ENCODE results near the gene ING2. TPM values are rescaled to one million over a fixed set of nuclear protein-coding genes. Genes with fewer than 3 reads are reported as not detected.
"Not testable (repeated sequence)": the region's sequence is repeated elsewhere in the genome, so short reads cannot be mapped to it uniquely, and the experiment has no call there.

Gene ING2
- total RNA-seq = 10 to 100 TPM; 17.4 to 18.0 TPM

- peak within 1 kb of the TSS; percentile 91 for H3K4me3 Mint-ChIP-seq
- H3K27me3 Mint-ChIP-seq = no peaks in the 10 kb centered on the region
- DNase-seq = no peak
- peaks cover 34% of the 10 kb centered on the region for H3K4me1 Mint-ChIP-seq
- peaks cover 3% of the 10 kb centered on the region for H3K36me3 Mint-ChIP-seq
- peak within 1 kb of the TSS; percentile 98 for H3K27ac Mint-ChIP-seq
- H3K9me3 Mint-ChIP-seq = no peaks in the 10 kb centered on the region
Observed at GRCh38 chr4:183504930-183505610, at the start of gene ING2. Gene ING2, plus strand, starts transcription at chr4:183505058. Its CDS starts 138 bp downstream, at chr4:183505196.

GRCh38 chr4:183455431-183456195 is 49.2 kb upstream of the ING2 start:
- H3K9me3 Mint-ChIP-seq = no peaks in the 10 kb centered on the region
- H3K27me3 Mint-ChIP-seq = no peaks in the 10 kb centered on the region
- peaks cover 15% of the 10 kb centered on the region for H3K4me1 Mint-ChIP-seq
- H3K36me3 Mint-ChIP-seq = peaks cover 8% of the 10 kb centered on the region
- H3K27ac Mint-ChIP-seq = peak overlapping the region; percentile 19
- H3K4me3 Mint-ChIP-seq = peak overlapping the region; percentile 19
- DNase-seq = no peak

GRCh38 chr4:183458005-183458404 is 46.9 kb upstream of the ING2 start:
- Mint-ChIP-seq H3K9me3 (no peaks in the 10 kb centered on the region), H3K36me3 (peaks cover 8% of the 10 kb centered on the region), H3K4me1 (peaks cover 15% of the 10 kb centered on the region), H3K27me3 (no peaks in the 10 kb centered on the region), H3K4me3 (no peak overlapping the region), H3K27ac (no peak overlapping the region)
- no peak for DNase-seq

- not testable (repeated sequence) for H3K4me3 Mint-ChIP-seq, H3K9me3 Mint-ChIP-seq, H3K27ac Mint-ChIP-seq, DNase-seq, H3K27me3 Mint-ChIP-seq, H3K36me3 Mint-ChIP-seq, H3K4me1 Mint-ChIP-seq
Observed at GRCh38 chr4:183463903-183464619, 40.8 kb upstream of the ING2 start.

DNA sequence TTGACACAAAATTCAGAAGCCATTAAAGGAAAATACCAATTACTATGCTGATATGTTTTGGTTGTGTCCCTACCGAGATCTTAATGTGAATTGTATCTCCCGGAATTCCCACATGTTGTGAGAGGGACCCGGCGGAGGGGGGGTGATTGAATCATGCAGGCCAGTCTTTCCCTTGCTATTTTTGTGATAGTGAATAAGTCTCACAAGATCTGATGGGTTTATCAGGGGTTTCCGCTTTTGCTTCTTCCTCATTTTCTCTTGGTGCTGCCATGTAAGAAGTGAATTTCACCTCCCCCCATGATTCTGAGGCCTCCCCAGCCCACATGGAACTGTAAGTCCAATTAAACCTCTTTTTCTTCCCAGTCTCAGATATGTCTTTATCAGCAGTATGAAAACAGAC is 39.0 kb upstream of the ING2 start:
- not testable (repeated sequence) for H3K27ac Mint-ChIP-seq, H3K36me3 Mint-ChIP-seq, H3K27me3 Mint-ChIP-seq, H3K9me3 Mint-ChIP-seq, H3K4me1 Mint-ChIP-seq, H3K4me3 Mint-ChIP-seq, DNase-seq

- Mint-ChIP-seq H3K9me3 (peaks cover 3% of the 10 kb centered on the region), H3K4me1 (peaks cover 1% of the 10 kb centered on the region), H3K4me3 (no peak overlapping the region), H3K27me3 (no peaks in the 10 kb centered on the region), H3K27ac (no peak overlapping the region), H3K36me3 (peaks cover 2% of the 10 kb centered on the region)
- no peak for DNase-seq
Observed at GRCh38 chr4:183467246-183467645, 37.6 kb upstream of the ING2 start.

DNA sequence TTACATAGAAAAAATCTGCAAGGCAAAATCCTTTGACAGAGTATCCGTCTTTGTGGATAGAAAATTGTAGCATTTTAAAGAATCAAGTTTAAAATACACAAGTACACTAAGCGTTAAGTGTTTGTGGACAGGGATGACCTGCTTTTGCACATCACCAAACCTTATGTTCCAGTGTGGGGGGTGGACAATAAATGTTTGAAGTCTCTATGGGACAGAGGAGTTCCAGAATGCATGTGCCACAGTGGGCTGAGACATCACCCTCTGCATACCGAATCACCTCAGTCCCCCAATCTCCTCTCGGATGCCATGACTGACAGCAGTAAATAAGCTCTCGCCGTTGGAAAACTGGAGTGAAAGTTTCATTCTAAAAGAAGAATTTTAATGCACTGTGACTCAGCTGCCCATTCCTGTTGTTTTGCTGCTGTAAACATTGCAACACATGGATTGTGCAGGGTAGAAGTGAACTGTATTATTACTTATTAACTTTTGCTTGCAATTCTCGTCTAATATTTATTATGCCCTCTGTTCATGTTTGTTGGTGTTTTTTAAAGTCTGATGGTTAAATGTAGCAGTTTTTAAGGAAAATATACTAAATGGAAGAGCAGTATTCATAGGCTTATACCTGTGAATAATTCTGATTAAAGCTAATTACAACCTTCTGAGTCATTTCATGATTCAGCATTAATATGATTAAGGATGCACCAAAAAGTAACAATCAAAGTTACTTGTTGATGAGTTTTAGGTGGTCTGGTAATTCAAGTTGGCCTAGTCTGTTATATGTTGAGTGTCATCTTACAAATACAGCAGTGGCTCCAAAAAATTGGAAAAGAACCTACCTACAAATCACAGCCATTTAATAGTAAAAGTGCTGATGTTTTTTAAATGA is 36.4 kb upstream of the ING2 start:
- no peaks in the 10 kb centered on the region for H3K27me3 Mint-ChIP-seq
- no peak overlapping the region for H3K4me3 Mint-ChIP-seq
- H3K9me3 Mint-ChIP-seq = peaks cover 3% of the 10 kb centered on the region
- DNase-seq = no peak
- H3K27ac Mint-ChIP-seq = no peak overlapping the region
- peaks cover 2% of the 10 kb centered on the region for H3K36me3 Mint-ChIP-seq
- peaks cover 4% of the 10 kb centered on the region for H3K4me1 Mint-ChIP-seq

GRCh38 chr4:183469285-183469684 is 35.6 kb upstream of the ING2 start:
- DNase-seq = no peak
- no peaks in the 10 kb centered on the region for H3K36me3 Mint-ChIP-seq
- H3K4me1 Mint-ChIP-seq = peaks cover 4% of the 10 kb centered on the region
- H3K27ac Mint-ChIP-seq = no peak overlapping the region
- no peaks in the 10 kb centered on the region for H3K27me3 Mint-ChIP-seq
- no peak overlapping the region for H3K4me3 Mint-ChIP-seq
- no peaks in the 10 kb centered on the region for H3K9me3 Mint-ChIP-seq

DNA sequence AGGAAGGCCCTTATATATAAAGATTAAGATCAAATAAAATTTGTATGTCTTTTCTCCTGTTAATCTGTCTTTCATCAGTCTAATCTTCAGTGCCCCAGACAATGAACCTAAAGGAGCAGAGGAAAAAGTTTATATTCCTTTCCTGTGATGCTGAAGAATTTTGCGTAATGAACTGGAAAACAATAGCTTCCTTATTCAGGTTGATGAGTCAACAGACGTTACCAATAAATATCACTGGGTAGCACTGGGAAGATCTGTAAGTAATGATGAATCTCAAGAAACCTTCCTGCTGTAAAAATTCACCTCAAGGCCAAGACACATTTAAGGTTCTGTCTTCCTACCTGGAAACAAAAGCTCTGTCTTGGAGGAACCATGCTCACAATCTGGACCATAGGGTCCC is 34.9 kb upstream of the ING2 start:
- no peak for DNase-seq
- H3K9me3 Mint-ChIP-seq = no peaks in the 10 kb centered on the region
- peaks cover 4% of the 10 kb centered on the region for H3K4me1 Mint-ChIP-seq
- H3K4me3 Mint-ChIP-seq = no peak overlapping the region
- no peaks in the 10 kb centered on the region for H3K27me3 Mint-ChIP-seq
- H3K27ac Mint-ChIP-seq = no peak overlapping the region
- H3K36me3 Mint-ChIP-seq = no peaks in the 10 kb centered on the region

GRCh38 chr4:183470821-183471220 is 34.0 kb upstream of the ING2 start:
- H3K4me3 Mint-ChIP-seq = no peak overlapping the region
- no peaks in the 10 kb centered on the region for H3K9me3 Mint-ChIP-seq
- no peaks in the 10 kb centered on the region for H3K36me3 Mint-ChIP-seq
- no peak for DNase-seq
- no peaks in the 10 kb centered on the region for H3K27me3 Mint-ChIP-seq
- peaks cover 4% of the 10 kb centered on the region for H3K4me1 Mint-ChIP-seq
- H3K27ac Mint-ChIP-seq = no peak overlapping the region

DNA sequence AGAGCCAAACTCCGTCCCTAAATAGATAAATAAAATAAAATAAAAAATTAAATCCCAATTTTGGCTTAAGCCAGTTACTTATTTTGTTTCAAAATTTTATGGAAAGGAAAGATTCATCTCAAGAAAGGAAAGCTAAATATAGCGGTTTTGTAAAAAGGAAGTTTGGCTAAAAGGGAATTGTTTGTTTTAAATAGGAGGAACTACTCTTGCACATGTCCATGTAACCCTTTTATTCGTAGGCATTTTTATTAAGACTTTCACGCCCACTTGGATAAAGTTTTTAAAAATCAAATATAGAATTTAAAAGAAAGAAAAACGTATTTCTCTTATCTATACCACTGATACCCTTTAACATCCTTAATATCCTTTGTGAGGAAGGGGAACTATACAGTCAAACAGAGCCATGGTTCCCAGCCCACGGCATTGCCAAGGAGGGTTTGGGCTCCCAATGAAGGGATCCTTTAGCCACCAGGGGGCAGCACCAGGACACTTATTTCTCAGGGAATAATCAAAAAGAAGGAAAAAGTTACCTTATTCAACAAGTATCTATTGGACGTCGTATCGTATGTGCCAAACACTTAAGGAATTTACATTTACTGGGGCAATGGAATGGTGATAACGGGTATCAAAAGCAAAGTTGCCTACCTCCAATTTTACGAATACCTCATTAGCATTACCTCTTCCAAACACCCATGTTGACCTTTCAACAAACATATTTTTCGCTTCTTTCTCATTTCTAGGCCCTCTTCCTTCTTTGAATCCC is 32.7 kb upstream of the ING2 start:
- H3K4me1 Mint-ChIP-seq = peaks cover 4% of the 10 kb centered on the region
- H3K4me3 Mint-ChIP-seq = no peak overlapping the region
- no peaks in the 10 kb centered on the region for H3K9me3 Mint-ChIP-seq
- H3K27ac Mint-ChIP-seq = no peak overlapping the region
- peak; percentile 61 for DNase-seq
- H3K27me3 Mint-ChIP-seq = no peaks in the 10 kb centered on the region
- H3K36me3 Mint-ChIP-seq = no peaks in the 10 kb centered on the region

DNA sequence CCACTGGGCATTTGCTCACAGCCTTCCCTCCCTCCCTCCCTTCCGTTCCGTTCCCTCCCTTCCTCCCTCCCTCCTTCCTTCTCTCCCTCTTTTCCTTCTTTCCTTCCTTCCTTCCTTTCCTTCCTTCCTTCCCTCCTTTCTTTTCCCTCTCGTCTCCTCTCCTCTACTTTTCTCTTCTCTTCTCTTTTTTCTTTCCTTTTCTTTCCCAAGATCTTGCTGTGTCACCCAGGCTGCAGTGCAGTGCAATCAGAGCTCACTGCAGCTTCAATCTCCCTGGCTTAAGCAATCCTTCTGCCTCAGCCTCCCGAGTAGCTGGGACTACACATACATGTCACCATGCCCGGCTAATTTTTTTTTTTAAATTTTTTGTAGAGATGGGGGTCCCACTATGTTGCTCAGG is 26.7 kb upstream of the ING2 start:
- Mint-ChIP-seq H3K36me3 (no peaks in the 10 kb centered on the region), H3K27me3 (no peaks in the 10 kb centered on the region), H3K27ac (no peak overlapping the region), H3K4me3 (no peak overlapping the region), H3K4me1 (no peaks in the 10 kb centered on the region), H3K9me3 (no peaks in the 10 kb centered on the region)
- DNase-seq = no peak

DNA sequence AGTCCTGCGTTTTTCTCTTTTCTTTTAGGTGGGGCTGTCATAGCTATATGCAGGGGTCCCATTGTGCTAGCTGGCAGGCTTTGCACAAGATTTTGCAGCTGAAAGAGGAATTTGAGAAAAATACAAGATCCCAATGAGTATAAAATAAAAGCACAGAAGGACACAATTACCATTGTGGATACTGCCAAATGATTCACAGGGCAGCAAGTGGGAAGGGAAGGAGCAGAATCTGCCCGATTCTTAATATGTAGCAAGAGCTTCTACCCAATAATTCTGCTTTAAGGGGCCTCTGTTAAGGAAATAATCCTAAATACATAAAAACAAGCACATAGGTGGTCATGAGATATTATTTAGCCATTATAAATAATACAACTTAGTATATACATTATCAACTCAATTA is 25.9 kb upstream of the ING2 start:
- no peaks in the 10 kb centered on the region for H3K27me3 Mint-ChIP-seq
- H3K9me3 Mint-ChIP-seq = no peaks in the 10 kb centered on the region
- no peak overlapping the region for H3K27ac Mint-ChIP-seq
- DNase-seq = no peak
- H3K4me1 Mint-ChIP-seq = no peaks in the 10 kb centered on the region
- H3K36me3 Mint-ChIP-seq = no peaks in the 10 kb centered on the region
- H3K4me3 Mint-ChIP-seq = no peak overlapping the region

GRCh38 chr4:183482515-183483095 is 22.3 kb upstream of the ING2 start:
- not testable (repeated sequence) for H3K27me3 Mint-ChIP-seq, H3K4me1 Mint-ChIP-seq, H3K36me3 Mint-ChIP-seq, H3K9me3 Mint-ChIP-seq, H3K4me3 Mint-ChIP-seq, H3K27ac Mint-ChIP-seq, DNase-seq

Data from activated naive CD8-positive, alpha-beta T cell treated with anti-CD3 and anti-CD28 coated beads for 36 hours (primary cell).